IMR-90 (cell line): Measurements from ENCODE around the gene SERPINC1.

Experiments used
- CEBPB ChIP-seq: IDR thresholded peaks from 2 replicates; pipeline ENCODE4 v1.6.1; 2012; ENCODE audit warnings: low read depth, low read length, improper control_type of control experiment
- CTCF ChIP-seq: conservative IDR thresholded peaks from 2 replicates; pipeline ENCODE4 v1.5.1; 2012; ENCODE audit warnings: mild to moderate bottlenecking, low read depth, low read length, improper control_type of control experiment
- MAZ ChIP-seq: IDR thresholded peaks from 2 replicates; pipeline ENCODE4 v1.6.1; 2012; ENCODE audit warnings: low read depth, mild to moderate bottlenecking, low read length, improper control_type of control experiment, moderate library complexity, borderline replicate concordance
- MXI1 ChIP-seq: IDR thresholded peaks from 2 replicates; pipeline ENCODE4 v1.6.1; 2012; ENCODE audit warnings: low read depth, mild to moderate bottlenecking, low read length, moderate library complexity, borderline replicate concordance
- NFE2L2 ChIP-seq: fragments of 150-350 bp; IDR thresholded peaks from 2 replicates; pipeline ENCODE4 v1.6.1; 2016; ENCODE audit warnings: low read depth, mild to moderate bottlenecking, low read length
- POLR2A ChIP-seq: IDR thresholded peaks from 2 replicates; pipeline ENCODE4 v1.6.1; 2012; ENCODE audit warnings: mild to moderate bottlenecking, low read depth, low read length
- RAD21 ChIP-seq: IDR thresholded peaks from 2 replicates; pipeline ENCODE4 v1.6.1; 2012; ENCODE audit warnings: low read length, improper control_type of control experiment

- TF ChIP-seq NFE2L2 (peak; percentile 43; the same call in 1 of the 2 replicates), CTCF (no peak), POLR2A (peak; percentile 100), MAZ (peak; percentile 96; the same call in 1 of the 2 replicates), RAD21 (no peak), MXI1 (peak; percentile 31; the same call in 1 of the 2 replicates), CEBPB (no peak)
Measured at GRCh38 chr1:173867753-173868265, 49.3 kb downstream of the SERPINC1 start, which contains the start of gene GAS5.
